ENCODE data around the gene MCC.

MCC gene

DNA sequence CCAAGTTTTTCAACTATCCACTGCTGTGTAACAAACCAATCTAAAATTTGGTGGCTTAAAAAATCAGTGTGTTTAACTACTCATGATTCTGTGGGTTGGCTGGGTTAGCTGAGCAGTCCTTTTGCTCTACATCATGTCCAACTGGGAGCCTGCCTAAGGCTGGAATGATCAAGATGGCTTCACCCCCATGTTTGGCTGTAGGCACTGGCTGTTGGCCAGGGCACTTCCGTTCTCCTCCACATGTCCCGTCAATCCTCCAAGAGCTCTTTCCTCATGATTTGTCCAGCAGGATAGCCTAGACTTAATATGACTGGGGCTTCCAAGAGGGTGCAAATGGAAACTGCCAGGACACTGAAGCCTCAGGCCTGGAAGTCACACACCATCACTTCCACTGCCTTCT lies 36.5 kb downstream of the MCC start:
- peak overlapping the region in 1 of 2 experiments; percentile 74 for H3K14ac ChIP-seq (ENCODE audit: low read length in 2 of 2)
- peaks cover 11% of the 10 kb centered on the region for H3K79me1 ChIP-seq (replicated peaks; ENCODE audit: low read length, poor library complexity, severe bottlenecking)
- no peak overlapping the region for H3K4me3 ChIP-seq (ENCODE audit: insufficient read depth in 1 of 2, low read depth in 1 of 2, low read length in 2 of 2)
- H2BK15ac ChIP-seq (ENCODE audit: low read depth, poor library complexity, severe bottlenecking) = no peak overlapping the region
- no peak overlapping the region for H4K91ac ChIP-seq (ENCODE audit: low read length)
- no peak overlapping the region for H2BK120ac ChIP-seq (ENCODE audit: low read depth, low read length)
- no peak overlapping the region for H2AFZ ChIP-seq (ENCODE audit: low read depth, low read length)
- H2BK5ac ChIP-seq (ENCODE audit: low read depth, low read length, poor library complexity, severe bottlenecking) = no peak overlapping the region
- H3K4me2 ChIP-seq (ENCODE audit: low read length, poor library complexity, severe bottlenecking) = no peak overlapping the region
- peak overlapping the region in 1 of 2 experiments; percentile 2 for H3K18ac ChIP-seq (ENCODE audit: low read depth in 1 of 2, low read length in 2 of 2)
- H3K9ac ChIP-seq (ENCODE audit: low read length) = no peak overlapping the region
- no peak overlapping the region for H3K27ac ChIP-seq (ENCODE audit: low read length, poor library complexity, severe bottlenecking)
- H2BK12ac ChIP-seq (ENCODE audit: low read length in 2 of 2) = no peak overlapping the region
- no peak for DNase-seq
- 95% methylated on average over 2 of the region's 2 CpGs for WGBS
- H3K9me3 ChIP-seq (ENCODE audit: control insufficient read depth, low read length) = no peaks in the 10 kb centered on the region
- no peak overlapping the region for H3K23ac ChIP-seq (ENCODE audit: low read length in 2 of 2)
- H3K36me3 ChIP-seq (ENCODE audit: control insufficient read depth in 1 of 2, insufficient read depth in 2 of 2, low read depth in 1 of 2, low read length in 2 of 2) = no peaks in the 10 kb centered on the region
- H3K4ac ChIP-seq (ENCODE audit: low read depth in 1 of 2, low read length in 2 of 2) = no peak overlapping the region
- no peaks in the 10 kb centered on the region for H3K27me3 ChIP-seq (ENCODE audit: control insufficient read depth in 1 of 2, insufficient read depth in 1 of 2, low read length in 2 of 2)
- no peak overlapping the region for H4K8ac ChIP-seq (ENCODE audit: low read length)
- H3K4me1 ChIP-seq (ENCODE audit: control insufficient read depth, insufficient read depth, low read depth, low read length) = peaks cover 1% of the 10 kb centered on the region
- H2AK5ac ChIP-seq (ENCODE audit: low read length, severe bottlenecking) = no peak overlapping the region

DNA sequence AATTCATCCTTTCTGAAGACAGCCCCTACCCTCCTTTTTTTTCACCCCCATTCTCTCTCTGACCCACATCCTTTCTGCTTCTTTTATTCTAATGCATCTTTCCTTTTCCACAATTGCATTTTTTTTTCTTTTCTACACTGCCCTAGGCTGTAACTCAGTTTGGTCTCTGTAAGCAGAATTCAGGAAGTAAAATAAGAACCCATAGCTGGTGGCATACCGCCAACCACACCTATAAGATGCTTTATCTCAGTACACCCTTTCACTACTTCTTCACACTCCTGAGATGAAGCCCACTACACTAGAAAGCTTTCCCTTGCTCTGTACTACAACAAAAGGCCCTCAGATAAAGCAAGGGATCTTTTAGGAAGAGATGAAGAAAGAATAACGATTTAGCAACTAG lies 37.3 kb downstream of the MCC start:
- Histone ChIP-seq H3K4ac (ENCODE audit: low read depth in 1 of 2, low read length in 2 of 2) (no peak overlapping the region), H3K79me1 (replicated peaks; ENCODE audit: low read length, poor library complexity, severe bottlenecking) (peaks cover 10% of the 10 kb centered on the region), H3K18ac (ENCODE audit: low read depth in 1 of 2, low read length in 2 of 2) (no peak overlapping the region), H3K9ac (ENCODE audit: low read length) (no peak overlapping the region), H3K4me3 (ENCODE audit: insufficient read depth in 1 of 2, low read depth in 1 of 2, low read length in 2 of 2) (no peak overlapping the region), H3K36me3 (ENCODE audit: control insufficient read depth in 1 of 2, insufficient read depth in 2 of 2, low read depth in 1 of 2, low read length in 2 of 2) (no peaks in the 10 kb centered on the region), H2AFZ (ENCODE audit: low read depth, low read length) (no peak overlapping the region), H4K8ac (ENCODE audit: low read length) (no peak overlapping the region), H2BK15ac (ENCODE audit: low read depth, poor library complexity, severe bottlenecking) (no peak overlapping the region), H3K4me1 (ENCODE audit: control insufficient read depth, insufficient read depth, low read depth, low read length) (peaks cover 1% of the 10 kb centered on the region), H2AK5ac (ENCODE audit: low read length, severe bottlenecking) (no peak overlapping the region), H4K91ac (ENCODE audit: low read length) (no peak overlapping the region), H3K27ac (ENCODE audit: low read length, poor library complexity, severe bottlenecking) (no peak overlapping the region), H3K4me2 (ENCODE audit: low read length, poor library complexity, severe bottlenecking) (no peak overlapping the region), H3K9me3 (ENCODE audit: control insufficient read depth, low read length) (peaks cover 2% of the 10 kb centered on the region), H2BK120ac (ENCODE audit: low read depth, low read length) (no peak overlapping the region), H2BK12ac (ENCODE audit: low read length in 2 of 2) (no peak overlapping the region), H3K14ac (ENCODE audit: low read length in 2 of 2) (no peak overlapping the region), H3K27me3 (ENCODE audit: control insufficient read depth in 1 of 2, insufficient read depth in 1 of 2, low read length in 2 of 2) (no peaks in the 10 kb centered on the region), H3K23ac (ENCODE audit: low read length in 2 of 2) (no peak overlapping the region), H2BK5ac (ENCODE audit: low read depth, low read length, poor library complexity, severe bottlenecking) (no peak overlapping the region)
- WGBS = 0% methylated on average over 1 of the region's 2 CpGs
- DNase-seq = no peak

DNA sequence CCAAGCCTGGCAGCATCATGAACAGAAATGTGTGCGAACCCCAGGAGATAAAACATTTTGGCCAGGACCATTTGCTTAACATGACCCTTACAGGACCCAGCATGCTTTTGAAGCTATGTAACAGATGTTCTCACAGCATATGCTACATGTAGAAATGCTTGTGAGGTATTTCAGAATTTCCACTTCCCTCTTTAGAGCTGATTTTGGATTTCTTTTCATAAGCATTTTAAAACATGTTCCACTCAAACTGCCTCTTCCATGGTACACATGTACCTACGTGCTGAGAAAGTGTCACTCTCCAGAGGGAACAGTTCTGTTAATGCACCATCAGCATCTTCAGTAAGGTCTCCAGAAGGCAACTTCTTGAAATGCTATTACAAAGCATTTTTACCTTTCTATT lies 37.8 kb downstream of the MCC start:
- H3K9me3 ChIP-seq (ENCODE audit: control insufficient read depth, low read length) = peaks cover 7% of the 10 kb centered on the region
- no peak overlapping the region for H4K8ac ChIP-seq (ENCODE audit: low read length)
- H2BK15ac ChIP-seq (ENCODE audit: low read depth, poor library complexity, severe bottlenecking) = no peak overlapping the region
- no peak overlapping the region for H2BK120ac ChIP-seq (ENCODE audit: low read depth, low read length)
- H2AK5ac ChIP-seq (ENCODE audit: low read length, severe bottlenecking) = no peak overlapping the region
- no peaks in the 10 kb centered on the region for H3K36me3 ChIP-seq (ENCODE audit: control insufficient read depth in 1 of 2, insufficient read depth in 2 of 2, low read depth in 1 of 2, low read length in 2 of 2)
- H3K27ac ChIP-seq (ENCODE audit: low read length, poor library complexity, severe bottlenecking) = no peak overlapping the region
- H3K4me3 ChIP-seq (ENCODE audit: insufficient read depth in 1 of 2, low read depth in 1 of 2, low read length in 2 of 2) = no peak overlapping the region
- no peak overlapping the region for H3K18ac ChIP-seq (ENCODE audit: low read depth in 1 of 2, low read length in 2 of 2)
- H3K14ac ChIP-seq (ENCODE audit: low read length in 2 of 2) = no peak overlapping the region
- no peak overlapping the region for H4K91ac ChIP-seq (ENCODE audit: low read length)
- H3K4ac ChIP-seq (ENCODE audit: low read depth in 1 of 2, low read length in 2 of 2) = no peak overlapping the region
- H3K79me1 ChIP-seq (replicated peaks; ENCODE audit: low read length, poor library complexity, severe bottlenecking) = peaks cover 10% of the 10 kb centered on the region
- DNase-seq = peak; percentile 33
- H3K4me2 ChIP-seq (ENCODE audit: low read length, poor library complexity, severe bottlenecking) = no peak overlapping the region
- H2AFZ ChIP-seq (ENCODE audit: low read depth, low read length) = no peak overlapping the region
- H3K9ac ChIP-seq (ENCODE audit: low read length) = no peak overlapping the region
- H2BK5ac ChIP-seq (ENCODE audit: low read depth, low read length, poor library complexity, severe bottlenecking) = no peak overlapping the region
- no peaks in the 10 kb centered on the region for H3K27me3 ChIP-seq (ENCODE audit: control insufficient read depth in 1 of 2, insufficient read depth in 1 of 2, low read length in 2 of 2)
- H2BK12ac ChIP-seq (ENCODE audit: low read length in 2 of 2) = no peak overlapping the region
- no peak overlapping the region for H3K23ac ChIP-seq (ENCODE audit: low read length in 2 of 2)
- peaks cover 1% of the 10 kb centered on the region for H3K4me1 ChIP-seq (ENCODE audit: control insufficient read depth, insufficient read depth, low read depth, low read length)
- WGBS = 78% methylated on average over 2 of the region's 2 CpGs

DNA sequence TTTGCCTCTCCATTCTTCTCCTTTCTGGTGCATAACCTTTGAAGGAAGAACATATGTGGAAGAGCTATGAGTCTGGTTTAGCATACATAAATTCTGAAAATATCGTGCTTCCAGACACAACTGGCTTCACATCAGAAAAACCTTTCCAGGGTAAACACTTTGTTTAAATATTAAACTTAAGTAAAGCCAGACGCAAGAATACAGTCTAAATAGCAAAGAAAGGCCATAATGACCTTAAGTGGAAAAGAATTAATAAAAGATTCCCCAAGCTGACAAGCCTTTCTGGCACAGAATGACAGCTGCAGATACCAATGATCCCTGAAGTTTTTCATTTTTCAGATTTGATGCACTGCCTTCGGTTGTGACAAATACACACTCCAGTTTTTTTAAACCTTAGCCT lies 40.0 kb downstream of the MCC start:
- no peak overlapping the region for H2BK5ac ChIP-seq (ENCODE audit: low read depth, low read length, poor library complexity, severe bottlenecking)
- no peak overlapping the region for H3K27ac ChIP-seq (ENCODE audit: low read length, poor library complexity, severe bottlenecking)
- H2BK120ac ChIP-seq (ENCODE audit: low read depth, low read length) = no peak overlapping the region
- no peak overlapping the region for H2AK5ac ChIP-seq (ENCODE audit: low read length, severe bottlenecking)
- H3K4me1 ChIP-seq (ENCODE audit: control insufficient read depth, insufficient read depth, low read depth, low read length) = peaks cover 1% of the 10 kb centered on the region
- H2BK12ac ChIP-seq (ENCODE audit: low read length in 2 of 2) = no peak overlapping the region
- no peak overlapping the region for H3K4me2 ChIP-seq (ENCODE audit: low read length, poor library complexity, severe bottlenecking)
- no peak for DNase-seq
- no peak overlapping the region for H2BK15ac ChIP-seq (ENCODE audit: low read depth, poor library complexity, severe bottlenecking)
- H4K91ac ChIP-seq (ENCODE audit: low read length) = no peak overlapping the region
- no peaks in the 10 kb centered on the region for H3K27me3 ChIP-seq (ENCODE audit: control insufficient read depth in 1 of 2, insufficient read depth in 1 of 2, low read length in 2 of 2)
- H3K36me3 ChIP-seq (ENCODE audit: control insufficient read depth in 1 of 2, insufficient read depth in 2 of 2, low read depth in 1 of 2, low read length in 2 of 2) = no peaks in the 10 kb centered on the region
- H3K18ac ChIP-seq (ENCODE audit: low read depth in 1 of 2, low read length in 2 of 2) = no peak overlapping the region
- H3K9me3 ChIP-seq (ENCODE audit: control insufficient read depth, low read length) = peaks cover 10% of the 10 kb centered on the region
- 95% methylated on average over 3 of the region's 3 CpGs for WGBS
- no peak overlapping the region for H3K4me3 ChIP-seq (ENCODE audit: insufficient read depth in 1 of 2, low read depth in 1 of 2, low read length in 2 of 2)
- H4K8ac ChIP-seq (ENCODE audit: low read length) = no peak overlapping the region
- no peak overlapping the region for H3K4ac ChIP-seq (ENCODE audit: low read depth in 1 of 2, low read length in 2 of 2)
- H3K79me1 ChIP-seq (replicated peaks; ENCODE audit: low read length, poor library complexity, severe bottlenecking) = peaks cover 4% of the 10 kb centered on the region
- H3K23ac ChIP-seq (ENCODE audit: low read length in 2 of 2) = no peak overlapping the region
- no peak overlapping the region for H3K14ac ChIP-seq (ENCODE audit: low read length in 2 of 2)
- no peak overlapping the region for H3K9ac ChIP-seq (ENCODE audit: low read length)
- H2AFZ ChIP-seq (ENCODE audit: low read depth, low read length) = no peak overlapping the region
